HepG2 (cell line): Measurements from ENCODE around the gene NEK7. TPM values are rescaled to one million over a fixed set of nuclear protein-coding genes. Genes with fewer than 3 reads are reported as not detected.

ENCODE experiments used
- ATF5 ChIP-seq: sonication (generic); formaldehyde crosslinking; IDR thresholded peaks from 2 replicates; pipeline ENCODE4 v1.4.0; 2020; ENCODE audit warnings: mild to moderate bottlenecking, low read depth, missing genetic modification reagents
- CEBPG ChIP-seq: IDR thresholded peaks from 2 replicates; pipeline ENCODE4 v1.6.1; 2016
- polyA plus RNA-seq, 8 experiments: library from polyadenylated mRNA; depleted of rRNA in 3 of 8; stranded (reverse) in 7 of 8; unstranded in 1 of 8; fragments of >200 nt; fragmentation: Illumina TruSeq in 4 of 8; extraction: Trizol in 4 of 8; gene quantifications; 2 replicates each; pipeline versions ENCODE4 v1.2.1 to v1.2.3, GENCODE V29; 2011 to 2016; ENCODE audit warnings: low read depth in 4 of 8, missing spikeins in 1 of 8, mixed read lengths in 1 of 8; ENCODE audit not compliant: insufficient read depth in 1 of 8
- total RNA-seq, 5 experiments: library from RNA; depleted of rRNA; stranded (reverse); fragments of >200 nt; fragmentation: Illumina TruSeq; extraction: Trizol; gene quantifications; 2 replicates each; pipeline ENCODE4 v1.2.3, GENCODE V29; 2016; ENCODE audit warnings: low read depth in 1 of 5
- TF ChIP-seq, protein P1 (sequence below): sonication (generic); formaldehyde crosslinking; IDR thresholded peaks from 2 replicates; pipeline ENCODE4 v1.4.0; 2020; ENCODE audit warnings: mild to moderate bottlenecking, missing genetic modification reagents
- TF ChIP-seq, protein P2 (sequence below): sonication (generic); formaldehyde crosslinking; IDR thresholded peaks from 2 replicates; pipeline ENCODE4 v1.4.0; 2020; ENCODE audit warnings: missing genetic modification reagents

NEK7 gene
- total and polyA plus RNA-seq, 2 of the 13 experiments (the other 11 are each of a cell fraction or from before 2014, with no cell fraction given): 18.1 to 19.2 TPM

DNA sequence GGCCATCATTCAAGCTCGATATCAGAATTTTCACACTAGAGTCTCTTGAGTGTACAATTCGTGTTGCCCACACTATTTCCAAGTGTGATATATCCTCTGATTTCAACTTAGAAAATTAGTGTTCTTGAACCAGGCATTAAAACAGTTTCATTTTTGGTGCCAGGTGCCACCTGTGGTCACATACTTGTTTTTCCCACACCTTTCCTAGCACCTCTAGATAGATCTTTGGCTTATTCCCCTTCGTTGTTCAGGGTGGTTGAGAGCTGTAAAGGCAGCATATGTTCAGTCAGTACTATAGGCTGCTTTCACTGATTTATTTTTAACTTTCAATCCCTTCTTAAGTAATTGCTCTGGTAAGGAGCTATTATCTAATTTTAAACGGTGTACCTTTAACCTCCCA, 131.1 kb downstream of the NEK7 start (continued):
- TF ChIP-seq, protein P1, sequence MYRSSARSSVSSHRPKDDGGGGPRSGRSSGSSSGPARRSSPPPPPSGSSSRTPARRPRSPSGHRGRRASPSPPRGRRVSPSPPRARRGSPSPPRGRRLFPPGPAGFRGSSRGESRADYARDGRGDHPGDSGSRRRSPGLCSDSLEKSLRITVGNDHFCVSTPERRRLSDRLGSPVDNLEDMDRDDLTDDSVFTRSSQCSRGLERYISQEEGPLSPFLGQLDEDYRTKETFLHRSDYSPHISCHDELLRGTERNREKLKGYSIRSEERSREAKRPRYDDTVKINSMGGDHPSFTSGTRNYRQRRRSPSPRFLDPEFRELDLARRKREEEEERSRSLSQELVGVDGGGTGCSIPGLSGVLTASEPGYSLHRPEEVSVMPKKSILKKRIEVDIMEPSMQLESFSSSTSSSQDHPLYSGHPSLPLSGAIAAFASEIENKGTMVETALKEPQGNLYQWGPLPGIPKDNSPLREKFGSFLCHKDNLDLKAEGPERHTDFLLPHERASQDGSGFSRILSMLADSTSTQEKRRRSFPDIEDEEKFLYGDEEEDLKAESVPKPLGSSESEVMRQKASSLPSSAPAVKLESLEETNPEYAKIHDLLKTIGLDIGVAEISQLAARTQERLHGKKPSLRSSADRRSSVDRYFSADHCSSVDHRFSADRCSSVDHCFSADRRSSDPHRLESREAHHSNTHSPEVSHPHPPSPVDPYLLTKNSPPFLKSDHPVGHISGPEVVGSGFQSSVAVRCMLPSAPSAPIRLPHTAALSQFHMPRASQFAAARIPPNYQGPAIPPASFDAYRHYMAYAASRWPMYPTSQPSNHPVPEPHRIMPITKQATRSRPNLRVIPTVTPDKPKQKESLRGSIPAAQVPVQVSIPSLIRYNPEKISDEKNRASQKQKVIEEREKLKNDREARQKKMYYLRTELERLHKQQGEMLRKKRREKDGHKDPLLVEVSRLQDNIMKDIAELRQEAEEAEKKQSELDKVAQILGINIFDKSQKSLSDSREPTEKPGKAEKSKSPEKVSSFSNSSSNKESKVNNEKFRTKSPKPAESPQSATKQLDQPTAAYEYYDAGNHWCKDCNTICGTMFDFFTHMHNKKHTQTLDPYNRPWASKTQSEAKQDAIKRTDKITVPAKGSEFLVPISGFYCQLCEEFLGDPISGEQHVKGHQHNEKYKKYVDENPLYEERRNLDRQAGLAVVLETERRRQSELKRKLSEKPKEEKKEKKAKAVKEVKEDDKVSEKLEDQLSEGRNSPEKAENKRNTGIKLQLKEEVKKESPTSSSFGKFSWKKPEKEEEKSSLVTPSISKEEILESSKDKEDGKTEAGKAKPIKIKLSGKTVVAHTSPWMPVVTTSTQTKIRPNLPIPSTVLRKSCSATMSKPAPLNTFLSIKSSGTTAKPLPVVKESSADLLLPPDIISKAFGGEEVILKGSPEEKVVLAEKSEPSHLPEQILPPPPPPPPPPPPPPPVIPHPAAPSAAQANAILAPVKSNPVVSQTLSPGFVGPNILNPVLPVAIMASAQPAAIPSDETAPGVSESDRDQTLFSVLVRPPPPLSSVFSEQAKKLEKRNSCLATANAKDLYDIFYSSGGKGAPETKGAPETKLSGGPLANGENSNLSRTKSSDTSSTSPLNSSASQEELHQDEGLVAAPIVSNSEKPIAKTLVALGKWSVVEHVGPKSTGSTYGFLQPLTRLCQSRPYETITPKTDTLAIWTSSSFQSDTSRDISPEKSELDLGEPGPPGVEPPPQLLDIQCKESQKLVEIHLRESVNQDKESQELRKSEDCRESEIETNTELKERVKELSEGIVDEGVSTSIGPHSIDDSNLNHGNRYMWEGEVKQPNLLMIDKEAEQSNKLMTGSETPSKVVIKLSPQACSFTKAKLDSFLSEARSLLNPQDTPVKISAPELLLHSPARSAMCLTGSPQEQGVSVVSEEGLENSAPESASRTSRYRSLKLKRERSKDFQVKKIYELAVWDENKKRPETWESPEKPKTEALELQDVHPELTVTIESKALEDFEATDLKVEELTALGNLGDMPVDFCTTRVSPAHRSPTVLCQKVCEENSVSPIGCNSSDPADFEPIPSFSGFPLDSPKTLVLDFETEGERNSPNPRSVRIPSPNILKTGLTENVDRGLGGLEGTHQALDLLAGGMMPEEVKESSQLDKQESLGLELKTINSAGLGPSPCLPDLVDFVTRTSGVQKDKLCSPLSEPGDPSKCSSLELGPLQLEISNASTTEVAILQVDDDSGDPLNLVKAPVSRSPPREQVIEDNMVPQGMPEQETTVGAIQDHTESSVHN (CRISPR knock-in tag): no peak
- TF ChIP-seq, protein P2, sequence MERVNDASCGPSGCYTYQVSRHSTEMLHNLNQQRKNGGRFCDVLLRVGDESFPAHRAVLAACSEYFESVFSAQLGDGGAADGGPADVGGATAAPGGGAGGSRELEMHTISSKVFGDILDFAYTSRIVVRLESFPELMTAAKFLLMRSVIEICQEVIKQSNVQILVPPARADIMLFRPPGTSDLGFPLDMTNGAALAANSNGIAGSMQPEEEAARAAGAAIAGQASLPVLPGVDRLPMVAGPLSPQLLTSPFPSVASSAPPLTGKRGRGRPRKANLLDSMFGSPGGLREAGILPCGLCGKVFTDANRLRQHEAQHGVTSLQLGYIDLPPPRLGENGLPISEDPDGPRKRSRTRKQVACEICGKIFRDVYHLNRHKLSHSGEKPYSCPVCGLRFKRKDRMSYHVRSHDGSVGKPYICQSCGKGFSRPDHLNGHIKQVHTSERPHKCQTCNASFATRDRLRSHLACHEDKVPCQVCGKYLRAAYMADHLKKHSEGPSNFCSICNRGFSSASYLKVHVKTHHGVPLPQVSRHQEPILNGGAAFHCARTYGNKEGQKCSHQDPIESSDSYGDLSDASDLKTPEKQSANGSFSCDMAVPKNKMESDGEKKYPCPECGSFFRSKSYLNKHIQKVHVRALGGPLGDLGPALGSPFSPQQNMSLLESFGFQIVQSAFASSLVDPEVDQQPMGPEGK (CRISPR knock-in tag): no peak
- TF ChIP-seq ATF5 (no peak), CEBPG (CRISPR knock-in tag) (no peak)
